HUES48 (cell line): Measurements from ENCODE around the gene BID.

Experiments
- H3K27ac ChIP-seq: one replicate; pipeline ENCODE4 v1.7.0; 2013; ENCODE audit warnings: low read depth, low read length, inconsistent platforms
- H3K27me3 ChIP-seq: 2 replicates; pipeline ENCODE4 v1.6.1; 2013; ENCODE audit warnings: mild to moderate bottlenecking, low read length; ENCODE audit not compliant: control insufficient read depth, insufficient read depth
- H3K36me3 ChIP-seq: 2 replicates; pipeline ENCODE4 v1.6.1; 2013; ENCODE audit warnings: low read length; ENCODE audit not compliant: control insufficient read depth, insufficient read depth
- H3K4me1 ChIP-seq: 2 replicates; pipeline ENCODE4 v1.6.1; 2013; ENCODE audit warnings: mild to moderate bottlenecking, low read length; ENCODE audit not compliant: control insufficient read depth, insufficient read depth
- H3K4me3 ChIP-seq: 2 replicates; pipeline ENCODE4 v1.5.1; 2013; ENCODE audit warnings: mild to moderate bottlenecking, low read depth, low read length
- H3K9ac ChIP-seq: 2 replicates; pipeline ENCODE4 v1.6.1; 2013; ENCODE audit warnings: mild to moderate bottlenecking, low read depth, low read length, moderate library complexity
- H3K9me3 ChIP-seq: 2 replicates; pipeline ENCODE4 v1.6.1; 2013; ENCODE audit warnings: low read length; ENCODE audit not compliant: control insufficient read depth, insufficient read depth

Gene BID

GRCh38 chr22:17761138-17761488, 13.2 kb downstream of the BID start:
- Histone ChIP-seq H3K27me3 (no peaks in the 10 kb centered on the region), H3K27ac (no peak overlapping the region), H3K4me3 (no peak overlapping the region)

GRCh38 chr22:17754233-17754925, 19.9 kb downstream of the BID start:
- H3K27me3 ChIP-seq, result no peaks in the 10 kb centered on the region
- no peaks in the 10 kb centered on the region for H3K4me1 ChIP-seq
- H3K27ac ChIP-seq, result no peak overlapping the region
- H3K9ac ChIP-seq, result no peak overlapping the region
- no peaks in the 10 kb centered on the region for H3K9me3 ChIP-seq
- no peaks in the 10 kb centered on the region for H3K36me3 ChIP-seq
- H3K4me3 ChIP-seq, result no peak overlapping the region

More at GRCh38 chr22:17761138-17761488, 13.2 kb downstream of the BID start:
- no peak overlapping the region for H3K9ac ChIP-seq
- H3K9me3 ChIP-seq, result no peaks in the 10 kb centered on the region
- H3K36me3 ChIP-seq, result no peaks in the 10 kb centered on the region
- H3K4me1 ChIP-seq, result no peaks in the 10 kb centered on the region

- Histone ChIP-seq H3K36me3 (no peaks in the 10 kb centered on the region), H3K9me3 (no peaks in the 10 kb centered on the region), H3K27me3 (no peaks in the 10 kb centered on the region), H3K4me1 (no peaks in the 10 kb centered on the region), H3K27ac (no peak overlapping the region), H3K9ac (no peak overlapping the region), H3K4me3 (no peak overlapping the region)
These were observed 20.8 kb downstream of the BID start for GRCh38 chr22:17753401-17753989.

GRCh38 chr22:17751596-17751995, 22.7 kb downstream of the BID start:
- H3K4me3 ChIP-seq, result no peak overlapping the region
- H3K27me3 ChIP-seq, result no peaks in the 10 kb centered on the region
- H3K4me1 ChIP-seq, result no peaks in the 10 kb centered on the region
- H3K9ac ChIP-seq, result no peak overlapping the region
- no peak overlapping the region for H3K27ac ChIP-seq
- no peaks in the 10 kb centered on the region for H3K9me3 ChIP-seq
- no peaks in the 10 kb centered on the region for H3K36me3 ChIP-seq

GRCh38 chr22:17749605-17750395, 24.5 kb downstream of the BID start:
- H3K4me1 ChIP-seq, result no peaks in the 10 kb centered on the region

GRCh38 chr22:17748555-17749353, 25.5 kb downstream of the BID start:
- Histone ChIP-seq H3K27ac (no peak overlapping the region), H3K4me3 (no peak overlapping the region), H3K9ac (no peak overlapping the region), H3K4me1 (no peaks in the 10 kb centered on the region; the same call in 1 of the 2 replicates), H3K27me3 (no peaks in the 10 kb centered on the region), H3K36me3 (no peaks in the 10 kb centered on the region), H3K9me3 (no peaks in the 10 kb centered on the region)

More at GRCh38 chr22:17749605-17750395, 24.5 kb downstream of the BID start:
- H3K36me3 ChIP-seq, result no peaks in the 10 kb centered on the region
- H3K4me3 ChIP-seq, result no peak overlapping the region
- no peak overlapping the region for H3K27ac ChIP-seq
- no peak overlapping the region for H3K9ac ChIP-seq
- H3K9me3 ChIP-seq, result no peaks in the 10 kb centered on the region
- no peaks in the 10 kb centered on the region for H3K27me3 ChIP-seq

- Histone ChIP-seq H3K4me3 (no peak overlapping the region), H3K9ac (no peak overlapping the region), H3K9me3 (no peaks in the 10 kb centered on the region), H3K4me1 (peaks cover 3% of the 10 kb centered on the region), H3K27me3 (no peaks in the 10 kb centered on the region), H3K36me3 (no peaks in the 10 kb centered on the region), H3K27ac (no peak overlapping the region)
These were observed 27.4 kb downstream of the BID start for GRCh38 chr22:17746916-17747315.

GRCh38 chr22:17744430-17744829, 29.8 kb downstream of the BID start:
- Histone ChIP-seq H3K27ac (no peak overlapping the region), H3K9me3 (no peaks in the 10 kb centered on the region), H3K9ac (no peak overlapping the region), H3K36me3 (no peaks in the 10 kb centered on the region), H3K27me3 (no peaks in the 10 kb centered on the region), H3K4me3 (no peak overlapping the region), H3K4me1 (peaks cover 6% of the 10 kb centered on the region)

- H3K9ac ChIP-seq, result no peak overlapping the region
- H3K27me3 ChIP-seq, result no peaks in the 10 kb centered on the region
- H3K4me1 ChIP-seq, result peaks cover 6% of the 10 kb centered on the region
- H3K36me3 ChIP-seq, result no peaks in the 10 kb centered on the region
- H3K4me3 ChIP-seq, result no peak overlapping the region
- H3K27ac ChIP-seq, result no peak overlapping the region
- H3K9me3 ChIP-seq, result no peaks in the 10 kb centered on the region
These were observed 30.4 kb downstream of the BID start for GRCh38 chr22:17743661-17744411.

- Histone ChIP-seq H3K9me3 (no peaks in the 10 kb centered on the region), H3K27ac (no peak overlapping the region), H3K4me3 (no peak overlapping the region), H3K36me3 (peaks cover 8% of the 10 kb centered on the region; the same call in 1 of the 2 replicates), H3K27me3 (no peaks in the 10 kb centered on the region), H3K9ac (no peak overlapping the region), H3K4me1 (peaks cover 6% of the 10 kb centered on the region)
These were observed 31.8 kb downstream of the BID start for GRCh38 chr22:17742527-17742902.
